Upper lobe of left lung (tissue), 6 donors: Measurements from ENCODE around the gene TUBGCP6. TPM values are rescaled to one million over a fixed set of nuclear protein-coding genes. Genes with fewer than 3 reads are reported as not detected.

Experiments used
- ATAC-seq, 2 donors: fragments of 200-7000 bp; cut with Tn5 transposase; one replicate each; pipeline ENCODE4 v1.9.1; 2022; ENCODE audit warnings: mild to moderate bottlenecking in 2 of 2, moderate library complexity in 2 of 2; ENCODE audit not compliant: low FRiP score in 2 of 2
- DNase-seq, 2 donors: peaks; one replicate each; pipeline ENCODE4 v3.0.0-alpha.2; 2019 to 2020
- H3K27ac ChIP-seq, 4 donors: fragments of 200-600 bp; sonication (generic); one replicate each; pipeline ENCODE4 v1.5.1; 2016 to 2019
- H3K27me3 ChIP-seq, 4 donors: fragments of 200-600 bp; sonication (generic); one replicate each; pipeline ENCODE4 v1.5.1; 2017 to 2019
- H3K36me3 ChIP-seq, 4 donors: fragments of 200-600 bp; sonication (generic); one replicate each; pipeline ENCODE4 v1.5.1; 2016 to 2019
- H3K4me1 ChIP-seq, 4 donors: fragments of 200-600 bp; sonication (generic); one replicate each; pipeline ENCODE4 v1.5.1; 2018 to 2019
- H3K4me3 ChIP-seq, 4 donors: fragments of 200-600 bp; sonication (generic); one replicate each; pipeline ENCODE4 v1.5.1; 2017 to 2019; ENCODE audit warnings: mild to moderate bottlenecking in 2 of 4, moderate library complexity in 1 of 4
- H3K9me3 ChIP-seq, 4 donors: fragments of 200-600 bp; sonication (generic); one replicate each; pipeline ENCODE4 v1.5.1; 2018 to 2019
- EP300 ChIP-seq, 4 donors: sonication (generic); formaldehyde crosslinking; IDR thresholded peaks; one replicate each; pipeline ENCODE4 v1.5.1; 2017; ENCODE audit warnings: antibody characterized with exemption in 4 of 4, control low read depth in 2 of 4
- POLR2A ChIP-seq, 4 donors: fragments of 450-650 bp; IDR thresholded peaks; one replicate each; pipeline ENCODE4 v1.5.1; 2016 to 2017; ENCODE audit warnings: antibody characterized with exemption in 4 of 4, mild to moderate bottlenecking in 2 of 4
- POLR2AphosphoS5 ChIP-seq, 2 donors: sonication (generic); formaldehyde crosslinking; IDR thresholded peaks; one replicate each; pipeline ENCODE4 v1.5.1; 2017; ENCODE audit warnings: antibody characterized with exemption in 2 of 2
- WGBS, 2 donors: methylation state at CpG; one replicate each; pipeline ENCODE4 v1.1.5; 2017 to 2018; 5-methylcytosine and 5-hydroxymethylcytosine counted together
- total RNA-seq, 6 donors: library from RNA; depleted of rRNA in 4 of 6; stranded (reverse); fragments of >200 nt in 4 of 6; gene quantifications; one replicate each; pipeline versions ENCODE4 v1.1.0 to v1.2.1, GENCODE V29; 2016 to 2021
- TF ChIP-seq, protein P1 (sequence below), 6 experiments: fragments of 450-650 bp in 4 of 6; fragments of 200-600 bp in 2 of 6; sonication (generic) in 2 of 6; IDR thresholded peaks; one replicate each; pipeline ENCODE4 v1.5.1; 2016 to 2019; ENCODE audit warnings: antibody characterized with exemption in 6 of 6
- donor health status: DM: no; HTN: no; CAD: no; lungs with moderate emphysema.
- donor health status: DM: no; HTN: yes; CAD: no; lungs with severe emphysema.

Gene TUBGCP6
- total RNA-seq, 6 donors from 2014 or later, result 43.2 to 216 (median 52.4) TPM

DNA sequence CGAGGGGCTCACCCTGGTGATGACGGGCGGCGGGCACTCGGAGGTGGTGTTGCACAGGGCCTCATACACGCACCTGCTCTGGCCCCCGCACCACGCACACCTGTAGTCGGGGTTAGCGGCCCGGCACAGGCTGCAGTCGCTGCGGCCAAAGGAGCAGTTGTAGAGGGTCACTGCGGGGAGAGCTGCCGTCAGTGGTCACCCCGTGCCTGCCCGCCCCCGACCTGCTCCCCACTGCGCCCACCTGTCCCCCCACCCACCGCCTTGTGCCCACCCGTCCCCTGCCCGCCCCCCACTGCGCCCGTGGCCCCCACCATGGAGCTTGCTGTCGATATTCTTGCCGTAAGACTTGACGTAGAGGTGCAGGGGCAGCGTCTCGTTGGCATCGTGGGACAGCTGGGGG is 39.0 kb upstream of the TUBGCP6 start:
- Histone ChIP-seq H3K27ac (peak overlapping the region in 2 of 4 donors; percentile 74 to 84), H3K4me1 (peaks cover 2 to 42% (median 19%) of the 10 kb centered on the region in 4 donors), H3K4me3 (no peak overlapping the region), H3K36me3 (peaks cover 34 to 97% (median 92%) of the 10 kb centered on the region in 4 donors), H3K9me3 (no peaks in the 10 kb centered on the region), H3K27me3 (no peaks in the 10 kb centered on the region)
- no peak for DNase-seq
- 90 to 93% methylated on average over 6 to 20 of the region's 30 CpGs for WGBS, 2 donors
- TF ChIP-seq POLR2AphosphoS5 (IDR thresholded peaks at IDR 0.05), result no peak
- TF ChIP-seq, protein P1, sequence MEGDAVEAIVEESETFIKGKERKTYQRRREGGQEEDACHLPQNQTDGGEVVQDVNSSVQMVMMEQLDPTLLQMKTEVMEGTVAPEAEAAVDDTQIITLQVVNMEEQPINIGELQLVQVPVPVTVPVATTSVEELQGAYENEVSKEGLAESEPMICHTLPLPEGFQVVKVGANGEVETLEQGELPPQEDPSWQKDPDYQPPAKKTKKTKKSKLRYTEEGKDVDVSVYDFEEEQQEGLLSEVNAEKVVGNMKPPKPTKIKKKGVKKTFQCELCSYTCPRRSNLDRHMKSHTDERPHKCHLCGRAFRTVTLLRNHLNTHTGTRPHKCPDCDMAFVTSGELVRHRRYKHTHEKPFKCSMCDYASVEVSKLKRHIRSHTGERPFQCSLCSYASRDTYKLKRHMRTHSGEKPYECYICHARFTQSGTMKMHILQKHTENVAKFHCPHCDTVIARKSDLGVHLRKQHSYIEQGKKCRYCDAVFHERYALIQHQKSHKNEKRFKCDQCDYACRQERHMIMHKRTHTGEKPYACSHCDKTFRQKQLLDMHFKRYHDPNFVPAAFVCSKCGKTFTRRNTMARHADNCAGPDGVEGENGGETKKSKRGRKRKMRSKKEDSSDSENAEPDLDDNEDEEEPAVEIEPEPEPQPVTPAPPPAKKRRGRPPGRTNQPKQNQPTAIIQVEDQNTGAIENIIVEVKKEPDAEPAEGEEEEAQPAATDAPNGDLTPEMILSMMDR (IDR thresholded peaks at IDR 0.05), result no peak
- TF ChIP-seq POLR2A (IDR thresholded peaks at IDR 0.05), result no peak
- TF ChIP-seq EP300 (IDR thresholded peaks at IDR 0.05), result no peak
- no peak for ATAC-seq

DNA sequence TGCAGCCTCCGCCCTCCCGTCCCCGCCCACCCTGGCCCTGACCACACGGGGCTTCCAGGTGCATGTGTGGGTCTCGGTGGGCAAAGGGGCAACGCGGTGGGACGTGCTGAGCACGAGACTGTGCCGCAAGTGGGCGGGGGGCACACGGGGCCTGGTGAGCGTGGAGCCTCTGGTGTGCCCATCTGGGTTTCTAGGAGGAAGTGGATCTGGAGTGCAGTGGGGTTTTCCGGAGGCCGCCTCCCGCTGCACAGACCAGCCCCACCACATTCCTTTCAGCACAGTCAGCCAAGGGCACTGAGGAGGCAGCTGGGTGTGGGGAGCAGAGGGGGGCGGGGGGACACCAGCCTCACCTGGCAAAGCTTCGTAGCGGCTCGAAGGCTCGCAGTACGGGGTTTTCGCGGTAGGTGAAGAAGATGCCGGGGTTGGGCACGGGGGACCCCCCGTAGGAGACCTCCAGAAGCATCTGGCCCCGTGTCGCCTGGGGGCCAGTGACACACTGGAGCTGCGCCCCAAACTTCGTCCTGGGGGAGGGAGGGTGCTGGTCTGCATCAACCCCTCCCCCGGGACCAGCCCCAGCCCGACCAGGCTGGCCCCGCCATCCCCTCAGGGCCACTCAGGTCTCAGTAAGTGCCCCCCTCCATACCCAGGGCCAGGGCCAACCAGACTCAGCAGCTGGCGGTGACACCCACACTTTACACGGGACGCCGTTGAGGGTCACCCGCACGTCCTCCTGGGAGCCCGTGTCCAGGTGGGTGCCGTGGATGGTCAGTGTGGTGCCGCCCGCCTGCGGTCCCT is 37.7 kb upstream of the TUBGCP6 start:
- Histone ChIP-seq H3K9me3 (no peaks in the 10 kb centered on the region), H3K4me3 (peak overlapping the region in 2 of 4 donors; percentile 3), H3K4me1 (peaks cover 2 to 42% (median 19%) of the 10 kb centered on the region in 4 donors), H3K27me3 (no peaks in the 10 kb centered on the region), H3K36me3 (peaks cover 32 to 97% (median 92%) of the 10 kb centered on the region in 4 donors), H3K27ac (peak overlapping the region; percentile 72 to 84 (median 78))
- DNase-seq (peak in 1 of 2 donors; percentile 89), ATAC-seq (peak; percentile 34 to 89)
- WGBS, 2 donors, result 67 to 74% methylated on average over 13 to 37 of the region's 45 CpGs
- TF ChIP-seq EP300 (IDR thresholded peaks at IDR 0.05), result peak in 1 of 4 donors; percentile 81
- peak in 1 of 4 donors; percentile 20 for TF ChIP-seq POLR2A (IDR thresholded peaks at IDR 0.05)
- TF ChIP-seq, protein P1 (IDR thresholded peaks at IDR 0.05), result no peak
- peak; percentile 14 to 42 for TF ChIP-seq POLR2AphosphoS5 (IDR thresholded peaks at IDR 0.05)

- H3K27ac ChIP-seq, result peak overlapping the region; percentile 15 to 84 (median 78)
- TF ChIP-seq, protein P1 (IDR thresholded peaks at IDR 0.05), result peak in 1 of 6 experiments; percentile 42
- TF ChIP-seq POLR2AphosphoS5 (IDR thresholded peaks at IDR 0.05), result no peak
- peaks cover 2 to 42% (median 19%) of the 10 kb centered on the region in 4 donors for H3K4me1 ChIP-seq
- peak overlapping the region in 1 of 4 donors; percentile 3 for H3K4me3 ChIP-seq
- peak in 1 of 2 donors; percentile 86 for DNase-seq
- H3K27me3 ChIP-seq, result no peaks in the 10 kb centered on the region
- peaks cover 33 to 97% (median 91%) of the 10 kb centered on the region in 4 donors for H3K36me3 ChIP-seq
- no peaks in the 10 kb centered on the region for H3K9me3 ChIP-seq
- ATAC-seq, result no peak
- 55 to 59% methylated on average over 2 to 15 of the region's 25 CpGs for whole genome bisulfite sequencing, 2 donors
These were observed 37.1 kb upstream of the TUBGCP6 start for GRCh38 chr22:50281957-50282356.

DNA sequence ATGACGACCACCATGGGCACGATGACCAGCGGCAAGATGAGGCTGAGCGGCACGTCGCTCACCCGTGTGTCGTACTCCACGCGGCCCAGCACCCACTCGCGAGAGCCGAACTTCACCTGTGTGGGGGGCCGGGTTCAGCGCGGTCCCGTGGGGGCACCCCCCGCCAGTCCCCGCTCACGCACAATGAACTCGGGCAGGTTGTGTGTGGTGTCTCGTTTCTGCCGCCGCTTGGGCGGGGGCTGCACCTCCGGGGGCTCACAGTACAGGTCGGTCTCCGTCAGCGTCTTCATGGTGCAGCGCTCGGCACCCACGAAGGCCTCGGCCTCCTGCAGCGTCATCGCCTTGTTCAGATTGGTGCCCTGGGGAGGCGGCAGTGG is 36.5 kb upstream of the TUBGCP6 start:
- H3K9me3 ChIP-seq, result no peaks in the 10 kb centered on the region
- DNase-seq (no peak), ATAC-seq (no peak)
- no peak overlapping the region for H3K4me3 ChIP-seq
- no peaks in the 10 kb centered on the region for H3K27me3 ChIP-seq
- H3K4me1 ChIP-seq, result peaks cover 2 to 44% (median 19%) of the 10 kb centered on the region in 4 donors
- TF ChIP-seq EP300 (IDR thresholded peaks at IDR 0.05) (no peak), POLR2AphosphoS5 (IDR thresholded peaks at IDR 0.05) (no peak), POLR2A (IDR thresholded peaks at IDR 0.05) (no peak)
- TF ChIP-seq, protein P1 (IDR thresholded peaks at IDR 0.05), result no peak
- 93 to 97% methylated on average over 12 to 36 of the region's 36 CpGs for WGBS, 2 donors
- H3K36me3 ChIP-seq, result peaks cover 32 to 97% (median 90%) of the 10 kb centered on the region in 4 donors
- peak overlapping the region; percentile 15 to 84 (median 78) for H3K27ac ChIP-seq
